OCI-M1 (cell line): Measurements from ENCODE around the gene OR51M1.

Experiments used
- DNase-seq: peaks from one replicate; lab custom pipeline; 2025; lab: John Stamatoyannopoulos, UW

Gene OR51M1

GRCh38 chr11:5390210-5390609, 6.6 kb downstream of the OR51M1 start:
- DNase-seq = no peak

GRCh38 chr11:5394091-5394490, 10.5 kb downstream of the OR51M1 start:
- no peak for DNase-seq

GRCh38 chr11:5398936-5399335, 15.3 kb downstream of the OR51M1 start:
- DNase-seq = no peak

- no peak for DNase-seq
Measured at GRCh38 chr11:5405173-5405572, 21.6 kb downstream of the OR51M1 start.

- DNase-seq = no peak
Measured at GRCh38 chr11:5420993-5421392, 37.4 kb downstream of the OR51M1 start.

GRCh38 chr11:5421811-5422210, 38.2 kb downstream of the OR51M1 start, which contains the start of gene OR51Q1:
TSS of gene OR51Q1 (plus strand) at chr11:5422111. CDS start at chr11:5422201, 90 bp downstream.
- no peak for DNase-seq

- DNase-seq = no peak
Measured at GRCh38 chr11:5423131-5423530, 39.5 kb downstream of the OR51M1 start.

GRCh38 chr11:5441414-5441813, 57.8 kb downstream of the OR51M1 start, which contains the start of gene OR51I1:
TSS of gene OR51I1 (minus strand) at chr11:5441514. CDS start at chr11:5441514, 0 bp downstream.
- DNase-seq = no peak
